IMR-90 (cell line): Measurements from ENCODE around the gene RAD51B. TPM values are rescaled to one million over a fixed set of nuclear protein-coding genes. Genes with fewer than 3 reads are reported as not detected.

Source experiments
- ATAC-seq: fragments of 200-7000 bp; cut with Tn5 transposase; 2 replicates; pipeline ENCODE4 v1.9.1; 2020; ENCODE audit warnings: low read depth, mild to moderate bottlenecking, moderate library complexity
- BruUV-seq: library from RNA; stranded (reverse); fragments of 400-500 nt; replicated peaks from 2 replicates; lab custom pipeline; 2021; lab: Mats Ljungman, UMichigan
- CTCF ChIA-PET: fragments of 300-600 bp; formaldehyde crosslinking; extraction: SDS; loops from one replicate; lab custom pipeline; 2021; ENCODE audit warnings: antibody characterized with exemption; lab: Yijun Ruan, JAX
- POLR2A ChIA-PET: fragments of 300-600 bp; sonication (Branson Sonifier 250); formaldehyde crosslinking; loops from one replicate; lab custom pipeline; 2022; ENCODE audit warnings: antibody characterized with exemption; ENCODE audit not compliant: unreplicated experiment; lab: Charles Lee
- DNase-seq: peaks from one replicate; pipeline ENCODE4 v3.0.0; 2013
- H2AFZ ChIP-seq: replicated peaks from 2 replicates; pipeline ENCODE3; 2013; ENCODE audit warnings: low read length, mild to moderate bottlenecking; ENCODE audit not compliant: poor library complexity
- H2AK5ac ChIP-seq: 2 replicates; pipeline ENCODE4 v1.6.1; 2013; ENCODE audit warnings: low read depth, low read length, inconsistent platforms
- H2AK9ac ChIP-seq: replicated peaks from 2 replicates; pipeline ENCODE3; 2013; ENCODE audit warnings: mild to moderate bottlenecking, low read depth, low read length, moderate library complexity; ENCODE audit not compliant: poor library complexity
- H2BK120ac ChIP-seq: 2 replicates; pipeline ENCODE4 v1.6.1; 2013; ENCODE audit warnings: low read depth, low read length, inconsistent platforms
- H2BK15ac ChIP-seq: 3 replicates; pipeline ENCODE4 v1.6.1; 2013; ENCODE audit warnings: low read depth, low read length, inconsistent platforms
- H2BK20ac ChIP-seq: 2 replicates; pipeline ENCODE4 v1.6.1; 2013; ENCODE audit warnings: low read depth, mild to moderate bottlenecking, inconsistent platforms, low read length, moderate library complexity
- H2BK5ac ChIP-seq: 2 replicates; pipeline ENCODE4 v1.6.1; 2013; ENCODE audit warnings: mild to moderate bottlenecking, low read depth, low read length, inconsistent platforms; ENCODE audit not compliant: poor library complexity, severe bottlenecking
- H3K14ac ChIP-seq: replicated peaks from 2 replicates; pipeline ENCODE4 v1.6.1; 2013; ENCODE audit warnings: low read depth, low read length, inconsistent platforms
- H3K18ac ChIP-seq: 2 replicates; pipeline ENCODE4 v1.6.1; 2013; ENCODE audit warnings: low read depth, low read length, control low read depth
- H3K23ac ChIP-seq: 2 replicates; pipeline ENCODE4 v1.6.1; 2013; ENCODE audit warnings: low read depth, low read length, inconsistent platforms
- H3K27ac ChIP-seq: 2 replicates; pipeline ENCODE4 v1.5.1; 2013; ENCODE audit warnings: mild to moderate bottlenecking, control low read depth, low read length; ENCODE audit not compliant: insufficient read depth
- H3K27me3 ChIP-seq: 2 replicates; pipeline ENCODE4 v1.6.1; 2013; ENCODE audit warnings: low read length; ENCODE audit not compliant: control insufficient read depth, insufficient read depth
- H3K36me3 ChIP-seq: 2 replicates; pipeline ENCODE4 v1.6.1; 2013; ENCODE audit warnings: low read length, mixed read lengths; ENCODE audit not compliant: control insufficient read depth, insufficient read depth
- H3K4ac ChIP-seq: 2 replicates; pipeline ENCODE4 v1.6.1; 2013; ENCODE audit warnings: low read depth, low read length, inconsistent platforms
- H3K4me1 ChIP-seq: 2 replicates; pipeline ENCODE4 v1.6.1; 2013; ENCODE audit warnings: low read length, mixed read lengths; ENCODE audit not compliant: control insufficient read depth, insufficient read depth
- H3K4me2 ChIP-seq: 2 replicates; pipeline ENCODE4 v1.6.1; 2013; ENCODE audit warnings: low read depth, mild to moderate bottlenecking, control low read depth, low read length, moderate library complexity
- H3K4me3 ChIP-seq: 2 replicates; pipeline ENCODE4 v1.5.1; 2013; ENCODE audit warnings: low read depth, mild to moderate bottlenecking, control low read depth, low read length, moderate library complexity; ENCODE audit not compliant: insufficient read depth
- H3K56ac ChIP-seq: 2 replicates; pipeline ENCODE4 v1.6.1; 2013; ENCODE audit warnings: low read length, inconsistent platforms; ENCODE audit not compliant: insufficient read depth; ENCODE audit errors: extremely low read depth
- H3K79me1 ChIP-seq, 2 experiments: 2 replicates each; pipeline ENCODE4 v1.6.1; 2013; ENCODE audit warnings: low read length in 2 of 2, inconsistent platforms in 1 of 2, low read depth in 1 of 2
- H3K9ac ChIP-seq: 2 replicates; pipeline ENCODE4 v1.6.1; 2013; ENCODE audit warnings: low read depth, low read length, control low read depth
- H3K9me1 ChIP-seq: 2 replicates; pipeline ENCODE4 v1.6.1; 2013; ENCODE audit warnings: low read length, inconsistent platforms; ENCODE audit not compliant: insufficient read depth
- H3K9me3 ChIP-seq: 2 replicates; pipeline ENCODE4 v1.6.1; 2013; ENCODE audit warnings: low read length; ENCODE audit not compliant: control insufficient read depth, insufficient read depth
- H4K20me1 ChIP-seq: 2 replicates; pipeline ENCODE4 v1.6.1; 2013; ENCODE audit warnings: low read length, inconsistent platforms; ENCODE audit not compliant: insufficient read depth
- H4K5ac ChIP-seq: 2 replicates; pipeline ENCODE4 v1.6.1; 2013; ENCODE audit warnings: mild to moderate bottlenecking, low read depth, low read length, control low read depth
- H4K8ac ChIP-seq, 2 experiments: 2 replicates each; pipeline ENCODE4 v1.6.1; 2013; ENCODE audit warnings: low read depth in 2 of 2, low read length in 2 of 2, control low read depth in 1 of 2, inconsistent platforms in 1 of 2
- H4K91ac ChIP-seq: 2 replicates; pipeline ENCODE4 v1.6.1; 2013; ENCODE audit warnings: low read depth, low read length, inconsistent platforms; ENCODE audit not compliant: insufficient read depth
- BHLHE40 ChIP-seq: fragments of 150-350 bp; IDR thresholded peaks from 2 replicates; pipeline ENCODE4 v1.6.1; 2016; ENCODE audit warnings: mild to moderate bottlenecking, low read depth, low read length
- CHD1 ChIP-seq: IDR thresholded peaks from 2 replicates; pipeline ENCODE4 v1.6.1; 2012; ENCODE audit warnings: low read depth, low read length, improper control_type of control experiment
- FOS ChIP-seq: fragments of 150-350 bp; IDR thresholded peaks from 2 replicates; pipeline ENCODE4 v1.6.1; 2016; ENCODE audit warnings: low read depth, low read length
- NFE2L2 ChIP-seq: fragments of 150-350 bp; IDR thresholded peaks from 2 replicates; pipeline ENCODE4 v1.6.1; 2016; ENCODE audit warnings: low read depth, mild to moderate bottlenecking, low read length
- POLR2A ChIP-seq: IDR thresholded peaks from 2 replicates; pipeline ENCODE4 v1.6.1; 2012; ENCODE audit warnings: mild to moderate bottlenecking, low read depth, low read length
- RAD21 ChIP-seq: IDR thresholded peaks from 2 replicates; pipeline ENCODE4 v1.6.1; 2012; ENCODE audit warnings: low read length, improper control_type of control experiment
- RCOR1 ChIP-seq: IDR thresholded peaks from 2 replicates; pipeline ENCODE4 v1.6.1; 2012; ENCODE audit warnings: mild to moderate bottlenecking, low read length, improper control_type of control experiment; ENCODE audit not compliant: insufficient replicate concordance
- RFX5 ChIP-seq: IDR thresholded peaks from 2 replicates; pipeline ENCODE4 v1.8.0; 2012; ENCODE audit warnings: low read depth, mild to moderate bottlenecking, low read length, moderate library complexity
- WGBS, 2 experiments: methylation state at CpG; one replicate each; pipeline versions ENCODE4 v1.1.5 to v1.1.7; 2013; ENCODE audit warnings: missing lambda C conversion rate in 2 of 2; ENCODE audit not compliant: insufficient read length in 1 of 2; ENCODE audit errors: extremely low coverage in 2 of 2; 5-methylcytosine and 5-hydroxymethylcytosine counted together
- dilution Hi-C: fragments of 300-500 bp; cut with HindIII; formaldehyde crosslinking; loops from one replicate; pipeline ENCODE4 v1.14.3; 2018; ENCODE audit warnings: low sequenced_read_pairs; ENCODE audit not compliant: unreplicated experiment
- in situ Hi-C: fragments of 300-500 bp; cut with MboI; formaldehyde crosslinking; loops from 3 replicates; pipeline ENCODE4 v1.14.3; 2019; ENCODE audit warnings: low sequenced_read_pairs, inconsistent platforms, mixed read lengths
- intact Hi-C: fragments of 100-400 bp; cut with micrococcal nuclease; formaldehyde crosslinking; loops from 2 replicates; pipeline ENCODE4 v1.10.0; 2022
- polyA plus RNA-seq, 3 experiments: library from polyadenylated mRNA; depleted of rRNA; stranded (reverse); fragments of >200 nt; gene quantifications; 2 replicates each; pipeline ENCODE4 v1.2.3, GENCODE V29; 2012; ENCODE audit warnings: low replicate concordance in 1 of 3
- total RNA-seq: library from RNA; depleted of rRNA; stranded (reverse); fragments of >200 nt; gene quantifications from 2 replicates; pipeline ENCODE4 v1.2.3, GENCODE V29; 2012
- TF ChIP-seq, protein P1 (sequence below): conservative IDR thresholded peaks from 2 replicates; pipeline ENCODE4 v1.5.1; 2012; ENCODE audit warnings: mild to moderate bottlenecking, low read depth, low read length, improper control_type of control experiment

Gene RAD51B
- total and polyA plus RNA-seq, 2 of the 4 experiments (the other 2 are of a cell fraction) = 5.1 to 18.8 TPM

- dilution Hi-C loops (no loop called here), in situ Hi-C loops (no loop called here), intact Hi-C loops (loop anchor here (5.0 kb wide), 1 partner anchor 33 kb away; no protein-coding TSS in a partner anchor)
- DNase-seq (no peak), ATAC-seq (no peak)
- CTCF ChIA-PET = no interaction called here
- Histone ChIP-seq H4K8ac (no peak overlapping the region), H3K56ac (no peak overlapping the region), H3K4me2 (no peak overlapping the region), H3K4me1 (no peaks in the 10 kb centered on the region), H2AK5ac (no peak overlapping the region), H3K79me1 (no peaks in the 10 kb centered on the region), H4K20me1 (no peaks in the 10 kb centered on the region), H3K18ac (no peak overlapping the region), H2BK20ac (no peak overlapping the region), H2BK120ac (no peak overlapping the region), H3K4me3 (no peak overlapping the region), H2AFZ (no peak overlapping the region), H3K27ac (no peak overlapping the region), H3K23ac (no peak overlapping the region), H3K14ac (no peak overlapping the region), H3K9ac (no peak overlapping the region), H3K9me1 (0 out of 2 replicates have a peak, but pooled peaks cover 3% of the 10 kb centered on the region), H2BK15ac (no peak overlapping the region), H2BK5ac (no peak overlapping the region), H3K9me3 (no peaks in the 10 kb centered on the region), H3K27me3 (no peaks in the 10 kb centered on the region), H2AK9ac (no peak overlapping the region), H3K4ac (no peak overlapping the region), H4K91ac (no peak overlapping the region), H4K5ac (no peak overlapping the region), H3K36me3 (peaks cover 46% of the 10 kb centered on the region)
- no TSS peak for BruUV-seq
- POLR2A ChIA-PET = no interaction called here
- no CpG with 5 or more reads among the region's 4 CpGs for WGBS, 2 experiments
- TF ChIP-seq RFX5 (no peak), CHD1 (no peak), RCOR1 (no peak), RAD21 (no peak), NFE2L2 (no peak), POLR2A (no peak), FOS (no peak), BHLHE40 (no peak)
- TF ChIP-seq, protein P1, sequence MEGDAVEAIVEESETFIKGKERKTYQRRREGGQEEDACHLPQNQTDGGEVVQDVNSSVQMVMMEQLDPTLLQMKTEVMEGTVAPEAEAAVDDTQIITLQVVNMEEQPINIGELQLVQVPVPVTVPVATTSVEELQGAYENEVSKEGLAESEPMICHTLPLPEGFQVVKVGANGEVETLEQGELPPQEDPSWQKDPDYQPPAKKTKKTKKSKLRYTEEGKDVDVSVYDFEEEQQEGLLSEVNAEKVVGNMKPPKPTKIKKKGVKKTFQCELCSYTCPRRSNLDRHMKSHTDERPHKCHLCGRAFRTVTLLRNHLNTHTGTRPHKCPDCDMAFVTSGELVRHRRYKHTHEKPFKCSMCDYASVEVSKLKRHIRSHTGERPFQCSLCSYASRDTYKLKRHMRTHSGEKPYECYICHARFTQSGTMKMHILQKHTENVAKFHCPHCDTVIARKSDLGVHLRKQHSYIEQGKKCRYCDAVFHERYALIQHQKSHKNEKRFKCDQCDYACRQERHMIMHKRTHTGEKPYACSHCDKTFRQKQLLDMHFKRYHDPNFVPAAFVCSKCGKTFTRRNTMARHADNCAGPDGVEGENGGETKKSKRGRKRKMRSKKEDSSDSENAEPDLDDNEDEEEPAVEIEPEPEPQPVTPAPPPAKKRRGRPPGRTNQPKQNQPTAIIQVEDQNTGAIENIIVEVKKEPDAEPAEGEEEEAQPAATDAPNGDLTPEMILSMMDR = no peak
Observed at GRCh38 chr14:67800743-67801142, 18.8 kb upstream of the RAD51B start.
